Chondrocyte (in vitro differentiated cells): Measurements from ENCODE around the gene IL20RA. TPM values are rescaled to one million over a fixed set of nuclear protein-coding genes. Genes with fewer than 3 reads are reported as not detected.

ENCODE experiments used
- DNase-seq: peaks from one replicate; pipeline ENCODE4 v3.0.0; 2021; ENCODE audit warnings: mixed read lengths, low spot score
- H3K27ac Mint-ChIP-seq: one replicate; pipeline ENCODE4 v1.8.0; 2021; ENCODE audit warnings: mild to moderate bottlenecking, moderate library complexity, mixed read lengths; ENCODE audit not compliant: unreplicated experiment
- H3K27me3 Mint-ChIP-seq: 2 replicates; pipeline ENCODE4 v1.8.0; 2021; ENCODE audit warnings: low read depth, mixed read lengths
- H3K36me3 Mint-ChIP-seq: 2 replicates; pipeline ENCODE4 v1.8.0; 2021; ENCODE audit warnings: low read depth, mixed read lengths
- H3K4me1 Mint-ChIP-seq: 2 replicates; pipeline ENCODE4 v1.8.0; 2021; ENCODE audit warnings: low read depth, mild to moderate bottlenecking, mixed read lengths
- H3K4me3 Mint-ChIP-seq: one replicate; pipeline ENCODE4 v1.8.0; 2021; ENCODE audit warnings: mild to moderate bottlenecking, moderate library complexity, mixed read lengths; ENCODE audit not compliant: unreplicated experiment
- H3K9me3 Mint-ChIP-seq: 2 replicates; pipeline ENCODE4 v1.8.0; 2021; ENCODE audit warnings: low read depth, mixed read lengths
- total RNA-seq: library from RNA; stranded (reverse); gene quantifications from 3 replicates; pipeline ENCODE4 v1.2.1, GENCODE V29; 2021
- TF ChIP-seq, protein P1 (sequence below): fragments of 200-600 bp; sonication (generic); IDR thresholded peaks from 2 replicates; pipeline ENCODE4 v1.5.0; 2021; ENCODE audit warnings: antibody characterized with exemption, mild to moderate bottlenecking, moderate library complexity

The IL20RA gene
- total RNA-seq, 1 donor from 2014 or later: 0.22 TPM

DNA sequence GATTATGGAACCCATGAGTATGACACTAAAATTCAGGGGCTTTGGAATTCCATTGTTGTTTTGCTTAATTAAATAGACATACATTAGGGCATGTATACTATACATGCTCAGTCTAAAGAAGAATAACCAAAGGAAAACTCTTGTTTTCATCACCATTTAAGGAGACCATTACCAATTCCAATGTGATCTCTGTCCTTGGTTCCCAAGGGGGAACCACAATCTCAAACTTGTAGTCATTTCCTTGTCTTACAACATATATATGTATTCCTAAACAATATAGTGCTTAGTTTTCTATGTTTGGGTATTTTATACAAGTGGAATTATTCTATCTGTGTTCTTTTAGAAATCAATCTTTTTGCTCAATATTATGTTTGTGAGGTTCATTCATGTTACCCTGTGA lies 49.2 kb downstream of the IL20RA start:
- Mint-ChIP-seq H3K27ac (no peak overlapping the region), H3K4me1 (peaks cover 6% of the 10 kb centered on the region), H3K36me3 (no peaks in the 10 kb centered on the region), H3K9me3 (no peaks in the 10 kb centered on the region), H3K27me3 (peaks cover 17% of the 10 kb centered on the region), H3K4me3 (no peak overlapping the region)
- TF ChIP-seq, protein P1, sequence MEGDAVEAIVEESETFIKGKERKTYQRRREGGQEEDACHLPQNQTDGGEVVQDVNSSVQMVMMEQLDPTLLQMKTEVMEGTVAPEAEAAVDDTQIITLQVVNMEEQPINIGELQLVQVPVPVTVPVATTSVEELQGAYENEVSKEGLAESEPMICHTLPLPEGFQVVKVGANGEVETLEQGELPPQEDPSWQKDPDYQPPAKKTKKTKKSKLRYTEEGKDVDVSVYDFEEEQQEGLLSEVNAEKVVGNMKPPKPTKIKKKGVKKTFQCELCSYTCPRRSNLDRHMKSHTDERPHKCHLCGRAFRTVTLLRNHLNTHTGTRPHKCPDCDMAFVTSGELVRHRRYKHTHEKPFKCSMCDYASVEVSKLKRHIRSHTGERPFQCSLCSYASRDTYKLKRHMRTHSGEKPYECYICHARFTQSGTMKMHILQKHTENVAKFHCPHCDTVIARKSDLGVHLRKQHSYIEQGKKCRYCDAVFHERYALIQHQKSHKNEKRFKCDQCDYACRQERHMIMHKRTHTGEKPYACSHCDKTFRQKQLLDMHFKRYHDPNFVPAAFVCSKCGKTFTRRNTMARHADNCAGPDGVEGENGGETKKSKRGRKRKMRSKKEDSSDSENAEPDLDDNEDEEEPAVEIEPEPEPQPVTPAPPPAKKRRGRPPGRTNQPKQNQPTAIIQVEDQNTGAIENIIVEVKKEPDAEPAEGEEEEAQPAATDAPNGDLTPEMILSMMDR: no peak
- DNase-seq: no peak

DNA sequence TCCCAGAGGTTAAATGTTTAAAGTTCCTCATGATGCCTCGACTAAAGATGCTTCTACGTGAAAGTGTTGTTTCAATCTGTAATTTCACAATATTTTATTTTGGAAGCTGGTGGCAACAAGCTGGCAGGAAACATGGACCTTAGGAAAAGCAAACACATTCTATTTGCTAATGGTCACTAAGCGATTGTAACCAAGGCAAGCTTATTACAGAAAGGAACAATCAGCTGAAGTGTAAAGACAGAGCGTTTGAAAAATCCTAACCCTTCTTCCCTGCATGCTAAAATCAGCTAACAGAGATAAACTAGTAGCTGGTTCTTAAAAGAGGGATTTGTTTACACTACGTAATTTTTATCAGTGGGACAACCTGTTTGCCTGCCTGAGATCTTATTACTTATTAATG lies 50.0 kb downstream of the IL20RA start:
- H3K27ac Mint-ChIP-seq: no peak overlapping the region
- no peak overlapping the region for H3K4me3 Mint-ChIP-seq
- no peak for DNase-seq
- peaks cover 13% of the 10 kb centered on the region for H3K4me1 Mint-ChIP-seq
- no peaks in the 10 kb centered on the region for H3K36me3 Mint-ChIP-seq
- TF ChIP-seq, protein P1: no peak
- no peaks in the 10 kb centered on the region for H3K9me3 Mint-ChIP-seq
- H3K27me3 Mint-ChIP-seq: peaks cover 17% of the 10 kb centered on the region

DNA sequence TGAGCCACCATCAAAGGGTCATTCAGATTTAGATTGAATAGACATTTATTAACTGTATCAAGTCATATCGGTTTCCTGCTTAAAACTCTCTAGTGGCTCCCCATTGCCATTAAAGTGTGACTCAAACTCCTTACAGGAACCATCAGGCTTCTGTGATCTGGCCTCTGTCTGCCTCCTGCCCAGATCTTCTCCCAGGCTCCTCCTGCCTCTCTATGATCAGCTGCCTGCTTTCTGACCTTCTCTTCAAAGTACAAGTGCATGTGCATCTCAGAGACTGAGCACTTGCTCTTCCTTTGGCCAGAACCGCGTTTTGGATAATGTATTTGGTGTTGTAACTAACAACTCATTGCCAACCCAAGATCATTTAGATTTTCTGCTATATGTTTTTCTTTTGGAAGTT lies 52.7 kb downstream of the IL20RA start:
- H3K36me3 Mint-ChIP-seq: no peaks in the 10 kb centered on the region
- peaks cover 35% of the 10 kb centered on the region for H3K27me3 Mint-ChIP-seq
- no peak overlapping the region for H3K4me3 Mint-ChIP-seq
- H3K27ac Mint-ChIP-seq: no peak overlapping the region
- H3K9me3 Mint-ChIP-seq: no peaks in the 10 kb centered on the region
- peaks cover 22% of the 10 kb centered on the region for H3K4me1 Mint-ChIP-seq
- no peak for DNase-seq
- TF ChIP-seq, protein P1: no peak

DNA sequence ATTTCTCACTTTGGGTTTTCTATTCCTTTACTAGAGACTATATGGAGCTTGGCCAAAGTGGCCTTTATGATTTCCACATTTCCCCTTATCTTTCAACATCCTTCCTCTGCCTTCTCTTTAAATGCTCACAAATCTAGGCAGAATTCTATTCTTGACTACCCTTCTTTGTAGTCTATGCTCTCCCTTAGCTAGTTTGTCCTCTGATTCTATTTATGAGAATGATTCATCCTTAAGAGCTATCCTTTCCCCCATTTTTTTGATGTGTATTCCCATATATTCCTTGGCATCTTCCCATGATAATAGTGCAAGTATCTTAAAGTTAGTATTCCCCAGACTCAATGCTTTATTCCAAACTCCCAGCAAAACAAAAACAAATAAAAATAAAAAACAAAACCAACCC lies 53.1 kb downstream of the IL20RA start:
- TF ChIP-seq, protein P1: no peak
- Mint-ChIP-seq H3K27ac (no peak overlapping the region), H3K4me1 (peaks cover 22% of the 10 kb centered on the region), H3K9me3 (no peaks in the 10 kb centered on the region), H3K36me3 (no peaks in the 10 kb centered on the region), H3K4me3 (no peak overlapping the region), H3K27me3 (peaks cover 35% of the 10 kb centered on the region)
- DNase-seq: no peak

DNA sequence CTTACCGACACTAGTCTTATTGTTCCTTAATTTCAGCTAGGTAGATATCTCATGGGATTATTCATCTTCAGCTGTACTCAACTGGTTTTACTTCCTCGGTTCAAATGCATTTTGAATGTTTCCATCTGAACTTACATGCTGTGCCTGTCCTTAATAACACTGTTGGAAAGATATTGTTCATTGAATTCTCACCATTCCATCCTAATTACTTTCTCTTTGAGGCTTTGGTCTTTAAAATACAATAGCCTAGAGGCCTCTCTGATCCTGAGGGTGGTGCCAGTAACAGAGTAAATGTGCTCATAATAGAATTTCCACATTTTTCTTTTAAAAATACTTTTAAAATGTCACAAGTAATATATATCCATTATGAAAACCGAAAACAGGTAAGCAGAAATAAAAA lies 54.0 kb downstream of the IL20RA start:
- Mint-ChIP-seq H3K4me1 (peaks cover 22% of the 10 kb centered on the region), H3K27ac (no peak overlapping the region), H3K4me3 (no peak overlapping the region), H3K9me3 (no peaks in the 10 kb centered on the region), H3K27me3 (peaks cover 35% of the 10 kb centered on the region), H3K36me3 (no peaks in the 10 kb centered on the region)
- TF ChIP-seq, protein P1: no peak
- no peak for DNase-seq
